OCI-LY7 (cell line): Measurements from ENCODE around the gene IL18RAP. TPM values are rescaled to one million over a fixed set of nuclear protein-coding genes. Genes with fewer than 3 reads are reported as not detected.

ENCODE experiments used
- BruUV-seq: library from RNA; stranded (reverse); fragments of 400-500 nt; replicated peaks from 2 replicates; lab custom pipeline; 2021; lab: Mats Ljungman, UMichigan
- CTCF ChIA-PET: fragments of 300-600 bp; sonication (Branson Sonifier 250); formaldehyde crosslinking; loops from one replicate; lab custom pipeline; 2022; ENCODE audit warnings: antibody characterized with exemption; ENCODE audit not compliant: unreplicated experiment; lab: Charles Lee
- POLR2A ChIA-PET: fragments of 300-600 bp; sonication (Branson Sonifier 250); formaldehyde crosslinking; loops from one replicate; lab custom pipeline; 2022; ENCODE audit warnings: antibody characterized with exemption; lab: Charles Lee
- DNase-seq: peaks from one replicate; pipeline ENCODE4 v3.0.0-alpha.2; 2015; ENCODE audit warnings: low spot score
- H2AFZ ChIP-seq: fragments of 200-600 bp; sonication (generic), shearing (Covaris generic); 2 replicates; pipeline ENCODE4 v1.6.1; 2014; ENCODE audit warnings: mild to moderate bottlenecking, antibody characterized with exemption, low read length, moderate library complexity
- H3K27ac ChIP-seq: fragments of 200-600 bp; sonication (generic); 2 replicates; pipeline ENCODE4 v1.5.1; 2014; ENCODE audit warnings: mixed run types, low read depth, mild to moderate bottlenecking, moderate library complexity, low read length, inconsistent platforms; ENCODE audit not compliant: poor library complexity, severe bottlenecking
- H3K36me3 ChIP-seq: fragments of 200-600 bp; sonication (generic); 2 replicates; pipeline ENCODE4 v1.6.1; 2014; ENCODE audit warnings: mild to moderate bottlenecking, antibody characterized with exemption, low read length, moderate library complexity, mixed read lengths; ENCODE audit not compliant: insufficient read depth
- H3K4me1 ChIP-seq: fragments of 200-600 bp; sonication (generic); 2 replicates; pipeline ENCODE4 v1.5.1; 2014; ENCODE audit warnings: mild to moderate bottlenecking, low read length; ENCODE audit not compliant: insufficient read depth, poor library complexity, severe bottlenecking
- H3K4me2 ChIP-seq: fragments of 200-600 bp; sonication (generic); 2 replicates; pipeline ENCODE4 v1.6.1; 2014; ENCODE audit warnings: mild to moderate bottlenecking, low read length
- H3K4me3 ChIP-seq: fragments of 200-600 bp; sonication (generic); 2 replicates; pipeline ENCODE4 v1.5.1; 2014; ENCODE audit warnings: mild to moderate bottlenecking, low read depth, low read length; ENCODE audit not compliant: poor library complexity, severe bottlenecking
- H3K79me2 ChIP-seq: fragments of 200-600 bp; sonication (generic); 2 replicates; pipeline ENCODE4 v1.6.1; 2016; ENCODE audit warnings: low read depth, mild to moderate bottlenecking, low read length, moderate library complexity, mixed read lengths; ENCODE audit not compliant: insufficient read depth
- H3K9me2 ChIP-seq: fragments of 200-600 bp; sonication (generic); 2 replicates; pipeline ENCODE4 v1.6.1; 2016; ENCODE audit warnings: mild to moderate bottlenecking, low read length, mixed read lengths; ENCODE audit not compliant: insufficient read depth
- H3K9me3 ChIP-seq: fragments of 200-600 bp; sonication (generic); 2 replicates; pipeline ENCODE4 v1.6.1; 2014; ENCODE audit warnings: mild to moderate bottlenecking, mixed run types, low read length, mixed read lengths
- H4K20me1 ChIP-seq: fragments of 200-600 bp; sonication (generic); 2 replicates; pipeline ENCODE4 v1.6.1; 2014; ENCODE audit warnings: mild to moderate bottlenecking, antibody characterized with exemption, low read length, moderate library complexity, mixed read lengths; ENCODE audit not compliant: insufficient read depth
- CTCF ChIP-seq: fragments of 200-600 bp; sonication (generic); conservative IDR thresholded peaks from 2 replicates; pipeline ENCODE4 v1.5.1; 2014; ENCODE audit warnings: mild to moderate bottlenecking, antibody characterized with exemption, low read length, moderate library complexity, mixed read lengths
- EZH2phosphoT487 ChIP-seq: fragments of 200-600 bp; sonication (generic); IDR thresholded peaks from 2 replicates; pipeline ENCODE4 v1.6.1; 2018; ENCODE audit warnings: low read depth, borderline replicate concordance, mild to moderate bottlenecking, mixed run types, antibody characterized with exemption, low read length, moderate library complexity, mixed read lengths
- intact Hi-C: fragments of 100-400 bp; cut with micrococcal nuclease; formaldehyde crosslinking; loops from one replicate; pipeline ENCODE4 v1.10.0; 2022; ENCODE audit not compliant: unreplicated experiment
- total RNA-seq, 2 experiments: library from RNA; depleted of rRNA in 1 of 2; stranded (reverse); fragments of >200 nt in 1 of 2; shearing (Covaris generic) in 1 of 2; gene quantifications; 2 replicates each; pipeline ENCODE4 v1.2.3, GENCODE V29; 2014 to 2022

Gene IL18RAP
- total RNA-seq, 2 experiments from 2014 or later, result not detected

GRCh38 chr2:102478686-102479470 lies 55.9 kb downstream of the IL18RAP start:
- no peak overlapping the region for H3K27ac ChIP-seq

GRCh38 chr2:102480285-102481195 lies 57.6 kb downstream of the IL18RAP start:
- intact Hi-C loops, result no loop called here
- CTCF ChIA-PET, result no interaction called here
- no peak for DNase-seq
- Histone ChIP-seq H3K79me2 (no peaks in the 10 kb centered on the region), H3K36me3 (no peaks in the 10 kb centered on the region), H3K4me3 (no peak overlapping the region), H2AFZ (no peak overlapping the region), H3K4me2 (no peak overlapping the region), H3K4me1 (no peaks in the 10 kb centered on the region), H4K20me1 (no peaks in the 10 kb centered on the region), H3K9me2 (no peaks in the 10 kb centered on the region), H3K9me3 (no peaks in the 10 kb centered on the region), H3K27ac (no peak overlapping the region)
- no peak for TF ChIP-seq CTCF
- TF ChIP-seq EZH2phosphoT487, result no peak
- POLR2A ChIA-PET, result no interaction called here
- BruUV-seq, result no TSS peak

More at GRCh38 chr2:102478686-102479470, 55.9 kb downstream of the IL18RAP start:
- Histone ChIP-seq H3K9me2 (no peaks in the 10 kb centered on the region), H3K4me2 (no peak overlapping the region), H4K20me1 (no peaks in the 10 kb centered on the region), H3K79me2 (no peaks in the 10 kb centered on the region), H3K4me3 (no peak overlapping the region), H3K4me1 (no peaks in the 10 kb centered on the region), H2AFZ (no peak overlapping the region), H3K9me3 (no peaks in the 10 kb centered on the region), H3K36me3 (no peaks in the 10 kb centered on the region)
- no TSS peak for BruUV-seq
- ChIA-PET POLR2A (no interaction called here), CTCF (no interaction called here)
- no peak for DNase-seq
- intact Hi-C loops, result loop anchor here (10.0 kb wide), 1 partner anchor 136 kb away; the partner anchor contains the start of gene SLC9A2
- no peak for TF ChIP-seq CTCF
- no peak for TF ChIP-seq EZH2phosphoT487
